ENCODE measurements around the gene HELT.
"Not testable (repeated sequence)": the region's sequence is repeated elsewhere in the genome, so short reads cannot be mapped to it uniquely, and the experiment has no call there.

Gene HELT

DNA sequence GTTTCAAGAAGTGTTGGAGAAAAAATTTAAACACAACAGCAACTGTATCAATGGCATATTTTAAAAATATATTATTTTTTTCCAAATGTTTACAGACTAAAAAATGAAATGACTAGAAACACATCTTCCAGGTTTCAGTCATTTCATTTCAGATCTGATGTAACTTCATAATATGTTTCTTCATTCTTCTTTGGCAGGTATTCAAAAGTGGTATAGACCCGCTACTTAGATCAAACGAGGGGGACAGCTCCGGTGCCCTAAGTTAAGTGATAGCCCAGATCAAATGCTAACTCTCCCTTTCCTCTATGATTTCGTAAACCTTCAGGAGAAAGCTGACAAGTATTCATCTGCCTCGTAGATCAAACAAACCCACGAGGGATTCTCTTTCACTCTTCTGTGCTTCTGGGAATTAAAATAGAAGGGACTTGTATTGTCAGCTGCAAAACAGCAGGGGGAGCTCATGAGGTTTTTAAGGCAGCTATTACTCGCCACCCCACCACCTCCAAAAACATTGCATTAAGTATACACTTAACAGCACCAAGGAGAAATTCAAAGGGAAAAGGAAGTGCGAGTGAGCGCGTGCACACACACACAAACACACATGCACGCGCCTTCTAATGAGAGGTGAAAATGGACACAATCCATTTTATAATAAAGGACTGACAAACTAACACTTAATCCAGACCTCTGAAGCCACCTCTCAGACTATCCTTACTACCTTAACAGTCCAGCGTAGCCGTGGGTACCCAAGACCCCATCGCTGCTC, 21.4 kb downstream of the HELT start:
- peak; percentile 58 for DNase-seq

DNA sequence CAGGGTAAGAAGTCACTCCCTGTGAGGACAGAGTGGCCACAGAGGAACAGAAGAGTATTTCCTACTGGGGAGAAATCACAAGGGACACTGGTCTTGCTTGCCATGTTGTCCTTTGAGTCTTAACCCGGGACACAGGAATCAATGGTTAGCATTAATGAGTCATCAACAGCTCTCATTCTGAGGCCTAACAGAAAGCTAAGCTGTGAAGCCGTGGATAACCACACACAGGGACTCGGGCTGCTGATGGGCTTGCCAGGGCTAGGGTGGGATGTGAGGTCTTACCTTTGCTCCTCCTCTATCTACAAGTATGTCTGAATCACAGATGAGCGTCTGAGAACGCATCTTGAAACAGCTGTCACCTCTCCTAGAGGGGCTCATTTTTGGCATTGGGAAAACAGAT, 22.2 kb downstream of the HELT start:
- no peak for DNase-seq

DNA sequence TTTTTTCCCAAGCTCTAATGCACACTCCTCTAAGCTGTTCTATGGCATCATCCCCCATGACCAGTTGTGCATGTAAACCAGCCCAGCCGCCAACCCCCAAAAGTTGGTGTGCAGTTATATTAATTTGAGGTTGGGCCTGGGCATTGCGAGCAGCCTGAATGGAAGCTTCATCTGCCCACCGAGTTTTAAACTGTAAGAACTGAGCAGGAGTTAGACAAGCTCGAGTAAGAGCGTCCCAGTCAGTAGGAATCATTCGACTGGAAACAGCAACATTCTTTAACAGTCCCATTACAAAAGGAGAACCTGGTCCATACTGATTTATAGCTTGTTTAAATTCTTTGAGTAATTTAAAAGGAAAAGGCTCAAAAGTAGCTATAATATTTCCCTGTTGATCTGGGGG, 32.0 kb downstream of the HELT start:
- DNase-seq, result not testable (repeated sequence)

DNA sequence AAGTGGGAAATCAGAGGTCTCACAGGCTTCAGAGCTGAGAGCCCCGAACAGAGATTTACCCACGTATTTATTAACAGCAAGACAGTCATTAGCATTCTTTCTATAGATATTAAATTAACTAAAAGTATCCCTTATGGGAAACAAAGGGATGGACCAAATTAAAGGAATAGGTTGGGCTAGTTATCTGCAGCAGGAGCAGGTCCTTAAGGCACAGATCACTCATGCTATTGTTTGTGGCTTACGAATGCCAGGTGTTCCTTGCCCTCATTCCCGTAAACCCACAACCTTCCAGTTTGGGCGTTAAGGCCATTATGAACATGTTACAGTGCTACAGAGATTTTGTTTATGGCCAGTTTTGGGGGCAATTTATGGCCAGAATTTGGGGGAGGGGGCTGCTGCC, 33.0 kb downstream of the HELT start:
- not testable (repeated sequence) for DNase-seq

DNA sequence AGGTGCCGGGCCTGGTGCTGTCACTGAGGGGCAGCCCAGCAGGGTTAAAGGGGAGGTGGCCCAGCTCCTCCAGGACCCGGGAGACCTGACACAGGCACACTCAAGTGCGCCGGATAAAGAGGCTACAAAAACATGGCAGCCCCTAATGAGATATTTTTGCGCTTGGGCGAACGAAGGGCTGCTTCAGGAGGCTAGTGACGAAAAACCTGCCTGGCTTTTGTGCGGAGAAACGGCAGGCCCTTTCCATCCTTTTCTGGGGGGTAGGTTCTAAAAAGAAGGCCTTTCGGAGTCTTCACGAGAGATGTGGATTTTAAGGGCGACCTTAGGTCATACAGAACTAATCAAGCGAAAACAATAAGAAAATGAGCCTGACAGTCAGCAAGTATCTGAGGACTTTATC, 35.5 kb downstream of the HELT start:
- DNase-seq, result no peak

DNA sequence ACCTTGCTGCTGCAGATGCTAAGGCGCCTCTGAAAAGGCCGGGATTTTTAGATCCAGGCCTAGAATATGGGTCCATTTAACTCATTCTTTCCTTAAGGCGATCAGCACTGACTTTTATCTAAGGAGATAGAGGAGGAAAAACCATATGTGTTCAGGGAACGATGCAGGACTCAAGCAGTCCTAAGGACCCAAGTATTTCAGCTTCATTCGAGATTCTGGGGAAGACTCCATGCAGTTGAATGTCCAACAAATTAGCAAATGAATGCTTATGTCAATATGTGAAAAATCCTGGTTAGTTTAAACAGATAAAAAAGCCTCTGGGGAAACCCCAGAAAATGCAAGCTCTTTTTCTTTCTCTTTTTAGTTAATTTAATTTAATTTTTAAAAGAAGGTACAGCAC, 36.0 kb downstream of the HELT start:
- no peak for DNase-seq

DNA sequence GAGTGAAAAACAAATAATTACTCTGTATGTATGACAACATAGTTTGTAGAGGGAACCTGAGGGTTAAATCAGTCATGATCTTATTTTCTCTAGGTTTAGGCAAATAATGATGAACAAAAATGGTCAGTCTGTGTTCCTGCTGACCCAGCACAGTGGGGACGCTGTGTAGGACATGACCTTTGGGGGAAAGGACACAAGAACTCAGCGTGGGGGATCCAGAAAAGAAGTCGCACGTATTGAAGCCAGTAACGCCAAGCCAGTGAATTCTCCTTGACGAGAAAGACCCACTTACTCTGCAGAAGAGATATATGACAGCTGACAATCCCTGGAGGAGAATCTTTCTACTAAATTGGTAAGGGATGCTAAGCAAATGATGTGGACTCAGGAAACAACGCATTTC, 36.6 kb downstream of the HELT start:
- DNase-seq, result no peak

DNA sequence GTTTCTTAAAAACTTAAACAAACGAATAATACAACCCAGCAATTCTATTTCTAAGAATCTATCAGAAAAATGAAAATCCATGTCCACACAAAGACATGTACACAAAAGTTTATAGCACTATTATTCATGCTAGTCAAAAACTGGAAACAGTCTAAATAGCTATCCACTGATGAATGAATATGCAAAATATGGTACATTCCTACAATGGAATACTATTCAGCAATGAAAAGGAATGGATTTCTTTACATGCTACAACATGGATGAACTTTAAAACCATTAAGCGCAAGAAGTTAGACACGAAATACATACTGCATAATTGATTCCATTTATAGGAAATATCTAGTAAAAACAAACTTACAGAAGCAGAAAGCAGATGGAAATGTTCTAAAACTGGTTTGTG, 43.3 kb downstream of the HELT start:
- no peak for DNase-seq

DNA sequence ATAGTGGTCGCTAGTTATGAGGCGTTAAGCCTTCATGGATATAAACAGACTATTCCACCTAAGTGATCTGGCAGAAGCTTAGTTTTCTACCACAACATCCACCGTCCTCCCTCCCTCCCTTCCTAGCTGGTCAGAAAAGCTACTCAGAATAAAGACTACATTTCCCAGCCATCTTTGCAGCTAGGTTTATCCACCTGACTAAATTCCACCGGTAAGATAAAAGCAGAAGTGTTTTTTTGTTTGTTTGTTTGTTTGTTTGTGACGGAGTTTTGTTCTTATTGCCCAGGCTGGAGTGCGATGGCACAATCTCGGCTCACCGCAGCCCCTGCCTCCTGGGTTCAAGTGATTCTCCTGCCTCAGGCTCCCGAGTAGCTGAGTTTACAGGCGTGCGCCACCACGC, 44.3 kb downstream of the HELT start:
- no peak for DNase-seq

DNA sequence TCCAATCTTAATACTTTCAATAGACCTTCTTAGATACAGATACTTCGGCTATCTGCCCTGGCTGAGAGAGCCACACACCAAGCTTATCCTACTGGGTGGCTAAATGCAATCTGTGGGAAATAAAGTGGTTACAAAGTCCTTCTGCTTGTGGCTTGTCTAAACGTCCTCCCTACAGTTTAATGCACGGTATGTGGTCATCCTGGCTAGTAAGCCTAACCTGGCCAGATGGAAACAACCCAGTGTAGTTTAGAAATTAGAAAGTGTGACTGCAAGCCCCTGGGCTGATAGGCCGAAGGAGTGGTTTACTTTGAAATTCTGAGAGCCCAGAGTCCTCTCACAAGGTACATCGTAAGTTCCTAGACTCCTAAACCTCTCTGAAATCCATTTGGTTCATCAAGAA, 47.9 kb downstream of the HELT start:
- no peak for DNase-seq

DNA sequence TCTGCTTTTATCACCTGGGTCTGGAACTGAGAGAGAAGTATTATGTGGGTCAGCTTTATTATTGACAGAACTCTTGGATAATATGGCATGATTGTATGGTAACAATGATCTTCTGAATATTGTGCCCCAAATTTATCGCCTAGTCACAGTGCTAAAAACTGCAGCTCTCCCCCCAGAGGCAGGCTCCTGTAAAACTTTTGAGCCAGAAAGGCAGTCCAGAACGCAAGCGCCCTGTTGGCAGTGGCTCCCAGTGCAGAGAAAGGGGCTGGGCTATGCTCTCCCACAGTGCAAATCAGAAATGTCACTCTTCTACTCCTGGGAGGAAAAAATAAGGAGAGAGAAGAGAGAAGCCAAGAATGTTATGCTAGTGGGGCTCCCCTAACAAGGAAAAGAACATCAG, 50.5 kb downstream of the HELT start:
- DNase-seq, result no peak
